SJCRH30 (cell line): ENCODE measurements around the gene LAPTM5. TPM values are rescaled to one million over a fixed set of nuclear protein-coding genes. Genes with fewer than 3 reads are reported as not detected.

ENCODE experiments used
- DNase-seq, 2 experiments: peaks; one replicate each; pipeline ENCODE4 v3.0.0-alpha.2; 2015 to 2020
- H3K27ac ChIP-seq: fragments of 250-450 bp; sonication (Bioruptor Pico); 2 replicates; pipeline ENCODE4 v1.5.1; 2020; ENCODE audit warnings: mild to moderate bottlenecking, moderate library complexity
- H3K27me3 ChIP-seq: fragments of 250-450 bp; sonication (Bioruptor Pico); 2 replicates; pipeline ENCODE4 v1.5.1; 2020; ENCODE audit warnings: mild to moderate bottlenecking, moderate library complexity
- H3K36me3 ChIP-seq: fragments of 250-450 bp; sonication (Bioruptor Pico); 2 replicates; pipeline ENCODE4 v1.5.1; 2020; ENCODE audit warnings: mild to moderate bottlenecking, moderate library complexity
- H3K4me1 ChIP-seq: fragments of 250-450 bp; sonication (Bioruptor Pico); 2 replicates; pipeline ENCODE4 v1.5.1; 2020; ENCODE audit warnings: mild to moderate bottlenecking, moderate library complexity
- H3K4me3 ChIP-seq: fragments of 250-450 bp; sonication (Bioruptor Pico); 2 replicates; pipeline ENCODE4 v1.5.1; 2020; ENCODE audit warnings: mild to moderate bottlenecking, moderate library complexity
- H3K9me3 ChIP-seq: fragments of 250-450 bp; sonication (Bioruptor Pico); replicated peaks from 2 replicates; pipeline ENCODE4 v1.5.1; 2020; ENCODE audit warnings: mild to moderate bottlenecking, moderate library complexity
- total RNA-seq: library from RNA; depleted of rRNA; stranded (reverse); fragments of >200 nt; shearing (Covaris generic); gene quantifications from 2 replicates; pipeline ENCODE4 v1.2.3, GENCODE V29; 2014

The LAPTM5 gene
- total RNA-seq, 1 experiment from 2014 or later, result 34.9 TPM

GRCh38 chr1:30731109-30731805, 26.3 kb downstream of the LAPTM5 start:
- DNase-seq, result no peak
- Histone ChIP-seq H3K36me3 (no peaks in the 10 kb centered on the region), H3K9me3 (no peaks in the 10 kb centered on the region), H3K4me1 (peaks cover 56% of the 10 kb centered on the region), H3K27me3 (no peaks in the 10 kb centered on the region), H3K27ac (no peak overlapping the region), H3K4me3 (no peak overlapping the region)

GRCh38 chr1:30730346-30731108, 27.0 kb downstream of the LAPTM5 start:
- no peaks in the 10 kb centered on the region for H3K27me3 ChIP-seq
- H3K27ac ChIP-seq, result peak overlapping the region; percentile 83
- H3K36me3 ChIP-seq, result no peaks in the 10 kb centered on the region
- peaks cover 58% of the 10 kb centered on the region for H3K4me1 ChIP-seq
- DNase-seq, result peak; percentile 81
- H3K4me3 ChIP-seq, result no peak overlapping the region
- H3K9me3 ChIP-seq, result no peaks in the 10 kb centered on the region

GRCh38 chr1:30729901-30730300, 27.7 kb downstream of the LAPTM5 start:
- H3K27me3 ChIP-seq, result no peaks in the 10 kb centered on the region
- H3K27ac ChIP-seq, result peak overlapping the region; percentile 83
- H3K4me1 ChIP-seq, result peaks cover 58% of the 10 kb centered on the region
- no peak overlapping the region for H3K4me3 ChIP-seq
- no peaks in the 10 kb centered on the region for H3K9me3 ChIP-seq
- DNase-seq, result peak; percentile 70 to 72
- no peaks in the 10 kb centered on the region for H3K36me3 ChIP-seq

GRCh38 chr1:30728832-30729638, 28.5 kb downstream of the LAPTM5 start:
- Histone ChIP-seq H3K4me3 (no peak overlapping the region), H3K9me3 (no peaks in the 10 kb centered on the region), H3K27me3 (no peaks in the 10 kb centered on the region), H3K36me3 (no peaks in the 10 kb centered on the region), H3K4me1 (peaks cover 56% of the 10 kb centered on the region), H3K27ac (no peak overlapping the region)
- DNase-seq, result no peak

- no peaks in the 10 kb centered on the region for H3K9me3 ChIP-seq
- no peak for DNase-seq
- no peak overlapping the region for H3K27ac ChIP-seq
- no peaks in the 10 kb centered on the region for H3K36me3 ChIP-seq
- H3K4me3 ChIP-seq, result no peak overlapping the region
- no peaks in the 10 kb centered on the region for H3K27me3 ChIP-seq
- H3K4me1 ChIP-seq, result peaks cover 49% of the 10 kb centered on the region
Observed at GRCh38 chr1:30728340-30728739, 29.2 kb downstream of the LAPTM5 start.

GRCh38 chr1:30727824-30728223, 29.8 kb downstream of the LAPTM5 start:
- Histone ChIP-seq H3K4me1 (peaks cover 44% of the 10 kb centered on the region), H3K27ac (no peak overlapping the region), H3K9me3 (no peaks in the 10 kb centered on the region), H3K36me3 (no peaks in the 10 kb centered on the region), H3K27me3 (no peaks in the 10 kb centered on the region), H3K4me3 (no peak overlapping the region)
- DNase-seq, result peak in 1 of 2 experiments; percentile 63

GRCh38 chr1:30726773-30727684, 30.5 kb downstream of the LAPTM5 start:
- H3K4me1 ChIP-seq, result peaks cover 41% of the 10 kb centered on the region
- H3K9me3 ChIP-seq, result no peaks in the 10 kb centered on the region
- H3K27me3 ChIP-seq, result no peaks in the 10 kb centered on the region
- H3K36me3 ChIP-seq, result no peaks in the 10 kb centered on the region
- DNase-seq, result no peak
- no peak overlapping the region for H3K4me3 ChIP-seq
- no peak overlapping the region for H3K27ac ChIP-seq

- peak in 1 of 2 experiments; percentile 52 for DNase-seq
- Histone ChIP-seq H3K9me3 (no peaks in the 10 kb centered on the region), H3K27ac (no peak overlapping the region), H3K36me3 (no peaks in the 10 kb centered on the region), H3K4me1 (peaks cover 41% of the 10 kb centered on the region), H3K4me3 (no peak overlapping the region), H3K27me3 (no peaks in the 10 kb centered on the region)
Observed at GRCh38 chr1:30726236-30726635, 31.3 kb downstream of the LAPTM5 start.

- no peak for DNase-seq
- no peak overlapping the region for H3K4me3 ChIP-seq
- H3K36me3 ChIP-seq, result no peaks in the 10 kb centered on the region
- H3K9me3 ChIP-seq, result no peaks in the 10 kb centered on the region
- peaks cover 35% of the 10 kb centered on the region for H3K4me1 ChIP-seq
- H3K27me3 ChIP-seq, result no peaks in the 10 kb centered on the region
- no peak overlapping the region for H3K27ac ChIP-seq
Observed at GRCh38 chr1:30725450-30726095, 32.0 kb downstream of the LAPTM5 start.

GRCh38 chr1:30724655-30725421, 32.7 kb downstream of the LAPTM5 start:
- Histone ChIP-seq H3K27me3 (no peaks in the 10 kb centered on the region), H3K36me3 (no peaks in the 10 kb centered on the region), H3K4me3 (no peak overlapping the region), H3K4me1 (peaks cover 27% of the 10 kb centered on the region), H3K27ac (no peak overlapping the region), H3K9me3 (no peaks in the 10 kb centered on the region)
- no peak for DNase-seq

GRCh38 chr1:30724175-30724574, 33.4 kb downstream of the LAPTM5 start:
- H3K4me1 ChIP-seq, result peaks cover 21% of the 10 kb centered on the region; the same call in 1 of the 2 replicates
- no peak overlapping the region for H3K4me3 ChIP-seq
- no peak overlapping the region for H3K27ac ChIP-seq
- no peaks in the 10 kb centered on the region for H3K9me3 ChIP-seq
- H3K27me3 ChIP-seq, result no peaks in the 10 kb centered on the region
- no peaks in the 10 kb centered on the region for H3K36me3 ChIP-seq
- no peak for DNase-seq

GRCh38 chr1:30723331-30723755, 34.2 kb downstream of the LAPTM5 start, which contains the start of gene MATN1:
TSS of gene MATN1 (minus strand) at chr1:30723585. CDS start at chr1:30723551, 34 bp downstream.
- DNase-seq, result no peak
- Histone ChIP-seq H3K9me3 (no peaks in the 10 kb centered on the region), H3K4me1 (peaks cover 18% of the 10 kb centered on the region; the same call in 1 of the 2 replicates), H3K27me3 (no peaks in the 10 kb centered on the region), H3K36me3 (no peaks in the 10 kb centered on the region), H3K4me3 (no peak within 1 kb of the TSS), H3K27ac (no peak within 1 kb of the TSS)
